Activated CD4-positive, alpha-beta T cell treated with anti-CD3 and anti-CD28 coated beads, Interleukin-2, amount 10 ng/mL, durations not matched to agents 24 days and 14 days (primary cell): ENCODE data around the gene SEC23B. TPM values are rescaled to one million over a fixed set of nuclear protein-coding genes. Genes with fewer than 3 reads are reported as not detected.

Experiments
- DNase-seq: peaks from one replicate; pipeline ENCODE4 v3.0.0; 2022
- H3K27ac Mint-ChIP-seq: one replicate; pipeline ENCODE4 v1.8.0; 2022; ENCODE audit warnings: mild to moderate bottlenecking, mixed read lengths
- H3K27me3 Mint-ChIP-seq: one replicate; pipeline ENCODE4 v1.8.0; 2022; ENCODE audit warnings: mixed read lengths
- H3K36me3 Mint-ChIP-seq: one replicate; pipeline ENCODE4 v1.8.0; 2022; ENCODE audit warnings: low read depth, mild to moderate bottlenecking, mixed read lengths
- H3K4me1 Mint-ChIP-seq: one replicate; pipeline ENCODE4 v1.8.0; 2021; ENCODE audit warnings: mixed read lengths
- H3K4me3 Mint-ChIP-seq: one replicate; pipeline ENCODE4 v1.8.0; 2022; ENCODE audit warnings: mild to moderate bottlenecking, moderate library complexity, mixed read lengths
- H3K9me3 Mint-ChIP-seq: one replicate; pipeline ENCODE4 v1.8.0; 2021; ENCODE audit warnings: mixed read lengths
- intact Hi-C: fragments of 100-400 bp; cut with micrococcal nuclease; formaldehyde crosslinking; loops from one replicate; pipeline ENCODE4 v1.15.1; 2023
- total RNA-seq: library from RNA; stranded (reverse); gene quantifications from 2 replicates; pipeline ENCODE4 v1.2.3, GENCODE V29; 2022

Gene SEC23B
- total RNA-seq, 1 donor from 2014 or later: 108 TPM

GRCh38 chr20:18580012-18580411 lies 72.3 kb downstream of the SEC23B start:
- H3K9me3 Mint-ChIP-seq: no peaks in the 10 kb centered on the region
- no peaks in the 10 kb centered on the region for H3K36me3 Mint-ChIP-seq
- no peak overlapping the region for H3K4me3 Mint-ChIP-seq
- H3K4me1 Mint-ChIP-seq: peaks cover 4% of the 10 kb centered on the region
- no peak for DNase-seq
- H3K27me3 Mint-ChIP-seq: peaks cover 5% of the 10 kb centered on the region
- no peak overlapping the region for H3K27ac Mint-ChIP-seq
- intact Hi-C loops: no loop called here

- no peak for DNase-seq
- no peaks in the 10 kb centered on the region for H3K36me3 Mint-ChIP-seq
- H3K4me1 Mint-ChIP-seq: peaks cover 25% of the 10 kb centered on the region
- H3K27ac Mint-ChIP-seq: no peak overlapping the region
- intact Hi-C loops: loop anchor here (5.0 kb wide), 2 partner anchors 298 to 903 kb away; partner anchors contain the start of genes RRBP1 and ZNF133
- H3K4me3 Mint-ChIP-seq: no peak overlapping the region
- H3K9me3 Mint-ChIP-seq: no peaks in the 10 kb centered on the region
- peaks cover 7% of the 10 kb centered on the region for H3K27me3 Mint-ChIP-seq
Measured at GRCh38 chr20:18585134-18585533, 77.4 kb downstream of the SEC23B start.

GRCh38 chr20:18587665-18588573 lies 80.2 kb downstream of the SEC23B start, which contains the start of gene DTD1:
Gene DTD1, plus strand, starts transcription at chr20:18588054. Its CDS starts 19 bp downstream, at chr20:18588073.
- peaks cover 7% of the 10 kb centered on the region for H3K27me3 Mint-ChIP-seq
- H3K4me3 Mint-ChIP-seq: peak within 1 kb of the TSS; percentile 94
- intact Hi-C loops: loop anchor here (1.0 to 5.0 kb wide), 7 partner anchors 21 to 906 kb away; partner anchors contain the start of genes DZANK1, MGME1, POLR3F and RRBP1
- H3K36me3 Mint-ChIP-seq: no peaks in the 10 kb centered on the region
- H3K9me3 Mint-ChIP-seq: no peaks in the 10 kb centered on the region
- peaks cover 25% of the 10 kb centered on the region for H3K4me1 Mint-ChIP-seq
- peak within 1 kb of the TSS; percentile 88 for H3K27ac Mint-ChIP-seq
- DNase-seq: peak; percentile 96

- H3K4me1 Mint-ChIP-seq: peaks cover 25% of the 10 kb centered on the region
- H3K27me3 Mint-ChIP-seq: peaks cover 7% of the 10 kb centered on the region
- intact Hi-C loops: loop anchor here (1.0 to 5.0 kb wide), 3 partner anchors 206 to 906 kb away; partner anchors contain the start of genes RRBP1 and ZNF133
- H3K27ac Mint-ChIP-seq: peak overlapping the region; percentile 88
- no peaks in the 10 kb centered on the region for H3K36me3 Mint-ChIP-seq
- DNase-seq: no peak
- H3K9me3 Mint-ChIP-seq: no peaks in the 10 kb centered on the region
- H3K4me3 Mint-ChIP-seq: peak overlapping the region; percentile 91
Measured at GRCh38 chr20:18588574-18588933, 80.8 kb downstream of the SEC23B start.

GRCh38 chr20:18589941-18590674 lies 82.4 kb downstream of the SEC23B start:
- peak overlapping the region; percentile 59 for H3K4me3 Mint-ChIP-seq
- peaks cover 3% of the 10 kb centered on the region for H3K36me3 Mint-ChIP-seq
- peaks cover 25% of the 10 kb centered on the region for H3K4me1 Mint-ChIP-seq
- no peak for DNase-seq
- H3K9me3 Mint-ChIP-seq: no peaks in the 10 kb centered on the region
- intact Hi-C loops: loop anchor here (5.0 kb wide), 2 partner anchors 303 to 908 kb away; partner anchors contain the start of genes RRBP1 and ZNF133
- no peak overlapping the region for H3K27ac Mint-ChIP-seq
- peaks cover 2% of the 10 kb centered on the region for H3K27me3 Mint-ChIP-seq

- peaks cover 23% of the 10 kb centered on the region for H3K36me3 Mint-ChIP-seq
- no peaks in the 10 kb centered on the region for H3K9me3 Mint-ChIP-seq
- H3K27ac Mint-ChIP-seq: no peak overlapping the region
- DNase-seq: no peak
- H3K4me1 Mint-ChIP-seq: no peaks in the 10 kb centered on the region
- no peak overlapping the region for H3K4me3 Mint-ChIP-seq
- intact Hi-C loops: no loop called here
- no peaks in the 10 kb centered on the region for H3K27me3 Mint-ChIP-seq
Measured at GRCh38 chr20:18596270-18596669, 88.5 kb downstream of the SEC23B start.

GRCh38 chr20:18609741-18610140 lies 102.0 kb downstream of the SEC23B start:
- no peak overlapping the region for H3K27ac Mint-ChIP-seq
- peaks cover 4% of the 10 kb centered on the region for H3K4me1 Mint-ChIP-seq
- intact Hi-C loops: no loop called here
- H3K36me3 Mint-ChIP-seq: no peaks in the 10 kb centered on the region
- H3K27me3 Mint-ChIP-seq: no peaks in the 10 kb centered on the region
- no peaks in the 10 kb centered on the region for H3K9me3 Mint-ChIP-seq
- no peak overlapping the region for H3K4me3 Mint-ChIP-seq
- DNase-seq: no peak

Other genes with a start within 250 kb of the SEC23B start
- gene ZNF133, start 219.4 kb upstream of the SEC23B start, total RNA-seq: 10.2 and 10.5 TPM in 2 replicates
- gene DZANK1, start 40.9 kb upstream of the SEC23B start, total RNA-seq: 1.8 and 1.9 TPM in 2 replicates
- gene POLR3F, start 40.5 kb upstream of the SEC23B start, total RNA-seq: 15.0 and 15.3 TPM in 2 replicates
- gene RBBP9, start 10.7 kb upstream of the SEC23B start, total RNA-seq: 21.1 and 24.3 TPM in 2 replicates
- 55.8 and 60.2 TPM in 2 replicates for gene SMIM26, start 59.5 kb downstream of the SEC23B start, total RNA-seq
- gene DTD1, start 80.1 kb downstream of the SEC23B start, total RNA-seq: 49.2 and 49.9 TPM in 2 replicates